PC-3 (cell line): ENCODE measurements around the gene SCN8A.

Experiments used
- CTCF ChIP-seq: fragments of 300-600 bp; sonication (generic); conservative IDR thresholded peaks from 2 replicates; pipeline ENCODE4 v1.5.1; 2017; ENCODE audit warnings: antibody characterized with exemption, low read depth, mild to moderate bottlenecking, low read length
- EZH2 ChIP-seq: fragments of 300-600 bp; sonication (generic); IDR thresholded peaks from one replicate; pipeline ENCODE4 v1.6.1; 2017; ENCODE audit warnings: antibody characterized with exemption, mild to moderate bottlenecking, low read length; ENCODE audit not compliant: unreplicated experiment

- TF ChIP-seq EZH2 (no peak), CTCF (no peak)
Observed at GRCh38 chr12:51838036-51838435, 247.0 kb downstream of the SCN8A start.
